Heart right ventricle (tissue), 16 donors: Measurements from ENCODE around the gene TEX22. TPM values are rescaled to one million over a fixed set of nuclear protein-coding genes. Genes with fewer than 3 reads are reported as not detected.

Source experiments
- ATAC-seq, 8 donors: fragments of 200-7000 bp; cut with Tn5 transposase; one replicate each; pipeline ENCODE4 v1.9.1; 2020; ENCODE audit warnings: mild to moderate bottlenecking in 8 of 8, moderate library complexity in 8 of 8, moderate number of reproducible peaks in 1 of 8
- DNase-seq, 2 donors: peaks; one replicate each; pipeline ENCODE4 v3.0.0-alpha.2; 2020
- H3K27ac ChIP-seq, 10 donors: fragments of 200-600 bp; sonication (generic) in 2 of 10; one replicate each; pipeline versions ENCODE4 v1.5.0 to v1.8.0; 2020 to 2022; ENCODE audit warnings: mild to moderate bottlenecking in 3 of 10
- H3K27me3 ChIP-seq, 7 donors: fragments of 200-600 bp; one replicate each; pipeline ENCODE4 v1.8.0; 2021 to 2022; ENCODE audit warnings: mild to moderate bottlenecking in 2 of 7
- H3K36me3 ChIP-seq, 9 donors: fragments of 200-600 bp; sonication (generic) in 1 of 9; one replicate each; pipeline versions ENCODE4 v1.5.0 to v1.8.0; 2020 to 2022; ENCODE audit warnings: mild to moderate bottlenecking in 2 of 9
- H3K4me1 ChIP-seq, 9 donors: fragments of 200-600 bp; sonication (generic) in 1 of 9; one replicate each; pipeline versions ENCODE4 v1.5.0 to v1.8.0; 2020 to 2022; ENCODE audit warnings: mild to moderate bottlenecking in 4 of 9
- H3K4me3 ChIP-seq, 10 donors: fragments of 200-600 bp; sonication (generic) in 2 of 10; one replicate each; pipeline versions ENCODE4 v1.5.0 to v1.8.0; 2020 to 2022; ENCODE audit warnings: mild to moderate bottlenecking in 7 of 10, moderate library complexity in 2 of 10
- H3K9me3 ChIP-seq, 11 donors: fragments of 200-600 bp in 10 of 11; sonication (generic) in 2 of 11; one replicate each; pipeline versions ENCODE4 v1.5.0 to v1.8.0; 2013 to 2022; ENCODE audit warnings: mild to moderate bottlenecking in 2 of 11, control low read depth in 1 of 11, moderate library complexity in 1 of 11
- CTCF ChIP-seq, 9 donors: fragments of 200-600 bp; sonication (generic) in 2 of 9; IDR thresholded peaks; one replicate each; pipeline versions ENCODE4 v1.5.0 to v1.8.0; 2021 to 2022; ENCODE audit warnings: antibody characterized with exemption in 9 of 9, mild to moderate bottlenecking in 5 of 9, moderate library complexity in 1 of 9
- WGBS, 2 donors: extraction: QIAGEN DNeasy Blood & Tissue Kit; methylation state at CpG; one replicate each; pipeline ENCODE4 v1.1.7; 2013; ENCODE audit warnings: inconsistent platforms in 1 of 2; 5-methylcytosine and 5-hydroxymethylcytosine counted together
- intact Hi-C, 10 donors: fragments of 100-400 bp; cut with DNase I; formaldehyde crosslinking; loops; one replicate each; pipeline versions ENCODE4 v1.11.1 to v1.14.2; 2022
- polyA plus RNA-seq, 2 donors: library from polyadenylated mRNA; stranded (reverse); fragments of 200-250 nt; gene quantifications; one replicate each; pipeline ENCODE4 v1.2.3, GENCODE V29; 2013
- total RNA-seq, 10 donors: library from RNA; stranded (reverse); fragmentation: NEBNext Ultra II Directional in 3 of 10; extraction: Animal tissue kit (Norgen Biotek cat#: 25700) in 3 of 10; gene quantifications; one replicate each; pipeline versions ENCODE4 v1.2.1 to v1.2.4, GENCODE V29; 2021 to 2023
- donor health status: Arrhythmogenic right ventricular cardiomyopathy.
- donor health status: ischemic (EF 13 %, LVEDD 7.1; RV severe dilation, severe dysfunction).
- donor health status: healthy with polysubstance abuse.
- donor health status: DM: no; HTN: yes; CAD: no.
- donor health status: DM: no; HTN: no; CAD: no.
- donor health status: ischemic (EF 25% LVEDD 6.9; RV normal size, moderate dysfunction).
- donor health status: ischemic (EF 25% LVEDD 5.7; RV mildly dilated, moderate dysfunction).
- donor health status: healthy.
- donor health status: DM: yes; HTN: yes; CAD: no.
- donor health status: Ischemic cardiomyopathy.
- donor health status: ischemic (EF 35%, LVEDD 5.7; RV mildly dilated, moderate dysfunction).
- donor health status: nonischemic (EF 11% LVEDD 7.7; RV severe dilation, severe dysfunction).
- donor health status: DM: yes; HTN: yes; CAD: no.
- donor health status: PGD.
- donor health status: ischemic (EF 29% LVEDD 5.4; RV normal size, mild dysfunction).
- donor health status: nonischemic (EF 23%, LVEDD 6.1; RV moderate dilation, normal function).

TEX22 gene
- total and polyA plus RNA-seq, 12 donors, result 0.07 to 2.0 (median 0.66) TPM; not detected in 2

- H3K4me3 ChIP-seq, result no peak overlapping the region
- H3K36me3 ChIP-seq, result peaks cover 0 to 87% (median 29%) of the 10 kb centered on the region in 9 donors
- H3K27ac ChIP-seq, result no peak overlapping the region
- no peak for TF ChIP-seq CTCF (IDR thresholded peaks at IDR 0.05)
- no peaks in the 10 kb centered on the region for H3K9me3 ChIP-seq
- no peaks in the 10 kb centered on the region for H3K27me3 ChIP-seq
- intact Hi-C loops, result no loop called here
- WGBS, 2 donors, result 91 to 94% methylated on average over 18 of the region's 18 CpGs
- peaks cover 0 to 6% (median 2%) of the 10 kb centered on the region in 9 donors for H3K4me1 ChIP-seq
- no peak for DNase-seq
- ATAC-seq, result no peak
Observed at GRCh38 chr14:105458010-105458409, 59.7 kb downstream of the TEX22 start.

- WGBS, 2 donors, result 88 to 92% methylated on average over 14 of the region's 14 CpGs
- no peaks in the 10 kb centered on the region for H3K27me3 ChIP-seq
- H3K9me3 ChIP-seq, result no peaks in the 10 kb centered on the region
- intact Hi-C loops, result no loop called here
- peaks cover 0 to 87% (median 35%) of the 10 kb centered on the region in 9 donors for H3K36me3 ChIP-seq
- ATAC-seq (no peak), DNase-seq (peak in 1 of 2 donors; percentile 12)
- no peak for TF ChIP-seq CTCF (IDR thresholded peaks at IDR 0.05)
- no peak overlapping the region for H3K4me3 ChIP-seq
- H3K4me1 ChIP-seq, result peaks cover 0 to 12% (median 8%) of the 10 kb centered on the region in 9 donors
- no peak overlapping the region for H3K27ac ChIP-seq
Observed at GRCh38 chr14:105458571-105458970, 60.2 kb downstream of the TEX22 start.

GRCh38 chr14:105460116-105460515 is 61.8 kb downstream of the TEX22 start:
- H3K4me1 ChIP-seq, result peaks cover 0 to 21% (median 9%) of the 10 kb centered on the region in 9 donors
- H3K36me3 ChIP-seq, result peaks cover 0 to 87% (median 44%) of the 10 kb centered on the region in 9 donors
- H3K4me3 ChIP-seq, result no peak overlapping the region
- no peaks in the 10 kb centered on the region for H3K27me3 ChIP-seq
- intact Hi-C loops, result no loop called here
- 96 to 98% methylated on average over 17 of the region's 17 CpGs for WGBS, 2 donors
- ATAC-seq, result no peak
- H3K27ac ChIP-seq, result no peak overlapping the region
- H3K9me3 ChIP-seq, result no peaks in the 10 kb centered on the region
- no peak for TF ChIP-seq CTCF (IDR thresholded peaks at IDR 0.05)
- no peak for DNase-seq

- TF ChIP-seq CTCF (IDR thresholded peaks at IDR 0.05), result no peak
- peaks cover 0 to 87% (median 44%) of the 10 kb centered on the region in 9 donors for H3K36me3 ChIP-seq
- H3K4me3 ChIP-seq, result no peak overlapping the region
- intact Hi-C loops, result no loop called here
- WGBS, 2 donors, result 95 to 97% methylated on average over 17 of the region's 17 CpGs
- no peaks in the 10 kb centered on the region for H3K9me3 ChIP-seq
- H3K4me1 ChIP-seq, result peaks cover 0 to 26% (median 13%) of the 10 kb centered on the region in 9 donors
- DNase-seq (no peak), ATAC-seq (no peak)
- no peaks in the 10 kb centered on the region for H3K27me3 ChIP-seq
- no peak overlapping the region for H3K27ac ChIP-seq
Observed at GRCh38 chr14:105460616-105461015, 62.3 kb downstream of the TEX22 start.
